H1 (cell line): ENCODE results near the gene PTGDS. TPM values are rescaled to one million over a fixed set of nuclear protein-coding genes. Genes with fewer than 3 reads are reported as not detected.

Source experiments
- CTCF ChIA-PET: fragments of 300-600 bp; sonication (Branson Sonifier 250); formaldehyde crosslinking; loops from one replicate; lab custom pipeline; 2021; ENCODE audit not compliant: partially characterized antibody; lab: Charles Lee
- POLR2A ChIA-PET: fragments of 300-600 bp; sonication (Branson Sonifier 250); formaldehyde crosslinking; loops from one replicate; lab custom pipeline; 2021; ENCODE audit warnings: inconsistent platforms; ENCODE audit not compliant: partially characterized antibody; lab: Charles Lee
- DNase-seq, 2 experiments: peaks; one replicate each; pipeline versions ENCODE4 v3.0.0 to v3.0.0-alpha.2; 2010 to 2022; ENCODE audit warnings: low spot score in 2 of 2, low read depth in 1 of 2, mixed read lengths in 1 of 2
- FAIRE-seq: peaks from 2 replicates; lab custom pipeline; 2011; peaks lifted over from hg19 to GRCh38; lab: Jason Lieb, UNC
- H2AFZ ChIP-seq: 2 replicates; pipeline ENCODE4 v1.8.1; 2012; ENCODE audit warnings: low read length, inconsistent platforms
- H2AK5ac ChIP-seq: 2 replicates; pipeline ENCODE4 v1.6.1; 2013; ENCODE audit warnings: low read depth, low read length
- H2BK120ac ChIP-seq: replicated peaks from 2 replicates; pipeline ENCODE3; 2013; ENCODE audit warnings: low read depth, low read length, inconsistent platforms
- H2BK12ac ChIP-seq: 2 replicates; pipeline ENCODE4 v1.6.1; 2013; ENCODE audit warnings: low read depth, low read length
- H2BK15ac ChIP-seq: 2 replicates; pipeline ENCODE4 v1.6.1; 2013; ENCODE audit warnings: low read length
- H2BK20ac ChIP-seq: 2 replicates; pipeline ENCODE4 v1.6.1; 2013; ENCODE audit warnings: low read length
- H2BK5ac ChIP-seq: 2 replicates; pipeline ENCODE4 v1.6.1; 2013; ENCODE audit warnings: low read depth, low read length
- H3K14ac ChIP-seq: 2 replicates; pipeline ENCODE4 v1.6.1; 2013; ENCODE audit warnings: inconsistent platforms; ENCODE audit not compliant: insufficient read length
- H3K18ac ChIP-seq: 2 replicates; pipeline ENCODE4 v1.6.1; 2013; ENCODE audit warnings: low read length; ENCODE audit errors: extremely low read depth
- H3K23ac ChIP-seq: 2 replicates; pipeline ENCODE4 v1.6.1; 2013; ENCODE audit warnings: inconsistent platforms; ENCODE audit not compliant: insufficient read length
- H3K23me2 ChIP-seq: 2 replicates; pipeline ENCODE4 v1.6.1; 2013; ENCODE audit warnings: low read depth, low read length
- H3K27ac ChIP-seq: 2 replicates; pipeline ENCODE4 v1.6.1; 2011; ENCODE audit warnings: low read depth, low read length, inconsistent platforms
- H3K27me3 ChIP-seq, 4 experiments: replicated peaks in 1 of 4; 1 replicate in 1 of 4; 2 replicates in 3 of 4; pipeline versions ENCODE4 v1.6.1 to v1.8.1; 2011 to 2013; ENCODE audit warnings: low read length in 3 of 4, mild to moderate bottlenecking in 3 of 4, inconsistent platforms in 2 of 4, mixed read lengths in 2 of 4, moderate library complexity in 1 of 4; ENCODE audit not compliant: control insufficient read depth in 3 of 4, insufficient read depth in 3 of 4; ENCODE audit errors: extremely low read depth in 1 of 4
- H3K36me3 ChIP-seq, 4 experiments: 2 replicates each; pipeline versions ENCODE4 v1.6.1 to v1.8.1; 2011 to 2013; ENCODE audit warnings: mild to moderate bottlenecking in 4 of 4, low read length in 3 of 4, moderate library complexity in 2 of 4, control low read depth in 1 of 4, inconsistent platforms in 1 of 4; ENCODE audit not compliant: insufficient read depth in 4 of 4, control insufficient read depth in 2 of 4
- H3K4ac ChIP-seq: replicated peaks from 2 replicates; pipeline ENCODE3; 2013; ENCODE audit warnings: low read length, low read depth, mixed read lengths, inconsistent platforms; ENCODE audit not compliant: insufficient read length
- H3K4me1 ChIP-seq, 4 experiments: replicated peaks in 1 of 4; 1 replicate in 1 of 4; 2 replicates in 3 of 4; pipeline versions ENCODE4 v1.6.1 to v1.8.1; 2011 to 2013; ENCODE audit warnings: low read length in 3 of 4, inconsistent platforms in 2 of 4, mixed read lengths in 1 of 4; ENCODE audit not compliant: insufficient read depth in 4 of 4, control insufficient read depth in 3 of 4
- H3K4me2 ChIP-seq, 2 experiments: 2 replicates each; pipeline versions ENCODE4 v1.6.1 to v1.8.1; 2011 to 2013; ENCODE audit warnings: low read depth in 2 of 2, low read length in 2 of 2, control low read depth in 1 of 2, inconsistent platforms in 1 of 2, mild to moderate bottlenecking in 1 of 2; ENCODE audit not compliant: insufficient read depth in 1 of 2
- H3K4me3 ChIP-seq, 4 experiments: fragments of 200-600, 300-600 bp in 1 of 4; sonication (generic), shearing (Covaris generic), sonication (Bioruptor Twin) in 1 of 4; 2 replicates each; pipeline versions ENCODE4 v1.5.1 to v1.8.1; 2011 to 2016; ENCODE audit warnings: low read length in 4 of 4, low read depth in 3 of 4, control low read depth in 2 of 4, inconsistent platforms in 2 of 4, mild to moderate bottlenecking in 2 of 4, mixed read lengths in 1 of 4, moderate library complexity in 1 of 4; ENCODE audit not compliant: insufficient read depth in 2 of 4; ENCODE audit errors: extremely low read depth in 1 of 4
- H3K56ac ChIP-seq: replicated peaks from 2 replicates; pipeline ENCODE3; 2013; ENCODE audit warnings: low read depth, mild to moderate bottlenecking, mixed read lengths, low read length, inconsistent platforms; ENCODE audit not compliant: insufficient read length
- H3K79me1 ChIP-seq: 2 replicates; pipeline ENCODE4 v1.6.1; 2013; ENCODE audit warnings: low read depth, low read length, control low read depth
- H3K79me2 ChIP-seq, 2 experiments: 2 replicates each; pipeline versions ENCODE4 v1.6.1 to v1.8.1; 2012 to 2013; ENCODE audit warnings: low read length in 2 of 2, mild to moderate bottlenecking in 2 of 2, inconsistent platforms in 1 of 2; ENCODE audit not compliant: insufficient read depth in 2 of 2, control insufficient read depth in 1 of 2
- H3K9ac ChIP-seq, 4 experiments: replicated peaks in 1 of 4; 1 replicate in 1 of 4; 2 replicates in 3 of 4; pipeline versions ENCODE4 v1.6.1 to v1.8.1; 2011 to 2013; ENCODE audit warnings: low read depth in 3 of 4, low read length in 3 of 4, control low read depth in 2 of 4, mild to moderate bottlenecking in 2 of 4, moderate library complexity in 2 of 4, inconsistent platforms in 1 of 4; ENCODE audit errors: extremely low read depth in 1 of 4
- H3K9me3 ChIP-seq, 2 experiments: 2 replicates each; pipeline versions ENCODE4 v1.6.1 to v1.8.1; 2012 to 2013; ENCODE audit warnings: mild to moderate bottlenecking in 2 of 2, moderate library complexity in 2 of 2, control low read depth in 1 of 2, inconsistent platforms in 1 of 2, low read depth in 1 of 2, low read length in 1 of 2, mixed read lengths in 1 of 2; ENCODE audit not compliant: insufficient read depth in 2 of 2
- H4K20me1 ChIP-seq, 2 experiments: replicated peaks in 1 of 2; 2 replicates each; pipeline versions ENCODE3 to v1.8.1; 2011 to 2013; ENCODE audit warnings: inconsistent platforms in 2 of 2, low read length in 2 of 2, mild to moderate bottlenecking in 1 of 2; ENCODE audit not compliant: insufficient read depth in 2 of 2, control insufficient read depth in 1 of 2
- H4K5ac ChIP-seq: 2 replicates; pipeline ENCODE4 v1.6.1; 2013; ENCODE audit warnings: low read length, low read depth, mixed read lengths, inconsistent platforms; ENCODE audit not compliant: insufficient read length
- H4K8ac ChIP-seq: 2 replicates; pipeline ENCODE4 v1.8.0; 2013; ENCODE audit warnings: mild to moderate bottlenecking, moderate library complexity, low read length, inconsistent platforms; ENCODE audit not compliant: insufficient read depth; ENCODE audit errors: extremely low read depth
- H4K91ac ChIP-seq: replicated peaks from 2 replicates; pipeline ENCODE3; 2013; ENCODE audit warnings: low read length, mixed read lengths, inconsistent platforms; ENCODE audit not compliant: insufficient read length
- BACH1 ChIP-seq: IDR thresholded peaks from 2 replicates; pipeline ENCODE4 v1.6.1; 2012; ENCODE audit warnings: low read length, improper control_type of control experiment
- FOSL1 ChIP-seq: IDR thresholded peaks from 2 replicates; pipeline ENCODE4 v1.6.1; 2011; ENCODE audit warnings: mild to moderate bottlenecking, low read depth, low read length, moderate library complexity; ENCODE audit not compliant: insufficient read depth
- GTF2F1 ChIP-seq: IDR thresholded peaks from 2 replicates; pipeline ENCODE4 v1.6.1; 2012; ENCODE audit warnings: low read depth, low read length, improper control_type of control experiment, borderline replicate concordance
- HDAC2 ChIP-seq, 2 experiments: fragments of 300-600 bp in 1 of 2; sonication (generic) in 1 of 2; IDR thresholded peaks; 2 replicates each; pipeline ENCODE4 v1.6.1; 2011 to 2012; ENCODE audit warnings: low read depth in 2 of 2, low read length in 2 of 2, mild to moderate bottlenecking in 2 of 2, moderate library complexity in 2 of 2, borderline replicate concordance in 1 of 2, inconsistent platforms in 1 of 2
- KDM4A ChIP-seq: IDR thresholded peaks from one replicate; pipeline ENCODE4 v1.7.1; 2012; ENCODE audit warnings: low read depth, mild to moderate bottlenecking, moderate library complexity, low read length, inconsistent platforms; ENCODE audit not compliant: severe bottlenecking
- PHF8 ChIP-seq: fragments of 200-600 bp; sonication (generic); conservative IDR thresholded peaks from 2 replicates; pipeline ENCODE4 v1.7.1; 2012; ENCODE audit warnings: low read depth, mild to moderate bottlenecking, inconsistent platforms, low read length, moderate library complexity
- RBBP5 ChIP-seq: IDR thresholded peaks from 2 replicates; pipeline ENCODE4 v1.7.1; 2012; ENCODE audit warnings: low read depth, mild to moderate bottlenecking, inconsistent platforms, low read length, moderate library complexity, borderline replicate concordance
- SIN3A ChIP-seq, 2 experiments: IDR thresholded peaks in 1 of 2; conservative IDR thresholded peaks in 1 of 2; 2 replicates each; pipeline ENCODE4 v1.6.1; 2011 to 2012; ENCODE audit warnings: low read length in 2 of 2, improper control_type of control experiment in 1 of 2, low read depth in 1 of 2, mild to moderate bottlenecking in 1 of 2
- SIX5 ChIP-seq: IDR thresholded peaks from 2 replicates; pipeline ENCODE4 v1.6.1; 2011; ENCODE audit warnings: mild to moderate bottlenecking, low read depth, low read length
- SP2 ChIP-seq: IDR thresholded peaks from 2 replicates; pipeline ENCODE4 v1.6.1; 2012; ENCODE audit warnings: mild to moderate bottlenecking, low read length, inconsistent platforms
- SP4 ChIP-seq: IDR thresholded peaks from 2 replicates; pipeline ENCODE4 v1.6.1; 2012; ENCODE audit warnings: low read length, inconsistent platforms
- SUZ12 ChIP-seq: fragments of 200-600 bp; sonication (generic); IDR thresholded peaks from 2 replicates; pipeline ENCODE4 v1.6.1; 2012; ENCODE audit warnings: mild to moderate bottlenecking, inconsistent platforms, low read length, moderate library complexity, mixed read lengths
- WGBS, 2 experiments: shearing (Covaris generic) in 1 of 2; methylation state at CpG; one replicate each; pipeline versions ENCODE4 v1.1.6 to v1.1.7; 2013 to 2015; ENCODE audit warnings: low lambda C conversion rate in 2 of 2, mixed read lengths in 2 of 2, inconsistent platforms in 1 of 2, low coverage in 1 of 2, missing lambda C conversion rate in 1 of 2; ENCODE audit not compliant: insufficient replicate concordance in 2 of 2, insufficient coverage in 1 of 2, insufficient read length in 1 of 2; ENCODE audit errors: extremely low coverage in 1 of 2, missing lambda C conversion rate in 1 of 2; 5-methylcytosine and 5-hydroxymethylcytosine counted together
- polyA plus RNA-seq, 7 experiments: library from polyadenylated mRNA; depleted of rRNA in 3 of 7; stranded (reverse) in 5 of 7; unstranded in 2 of 7; fragments of >200 nt in 5 of 7; fragments of 200-250 nt in 2 of 7; gene quantifications; 1 replicate in 5 of 7; 2 replicates in 1 of 7; 4 replicates in 1 of 7; pipeline versions ENCODE4 v1.2.1 to v1.2.3, GENCODE V29; 2011 to 2013; ENCODE audit warnings: missing spikeins in 2 of 7, mixed read lengths in 2 of 7
- total RNA-seq: library from RNA; stranded (reverse); fragmentation: NEBNext Ultra II Directional; extraction: Animal tissue kit (Norgen Biotek cat#: 25700); gene quantifications from 2 replicates; pipeline ENCODE4 v1.2.1, GENCODE V29; 2021

PTGDS gene
- total and polyA plus RNA-seq, 2 of the 8 experiments (the other 6 are each of a cell fraction or from before 2014, with no cell fraction given) = 1.7 to 2.3 TPM

DNA sequence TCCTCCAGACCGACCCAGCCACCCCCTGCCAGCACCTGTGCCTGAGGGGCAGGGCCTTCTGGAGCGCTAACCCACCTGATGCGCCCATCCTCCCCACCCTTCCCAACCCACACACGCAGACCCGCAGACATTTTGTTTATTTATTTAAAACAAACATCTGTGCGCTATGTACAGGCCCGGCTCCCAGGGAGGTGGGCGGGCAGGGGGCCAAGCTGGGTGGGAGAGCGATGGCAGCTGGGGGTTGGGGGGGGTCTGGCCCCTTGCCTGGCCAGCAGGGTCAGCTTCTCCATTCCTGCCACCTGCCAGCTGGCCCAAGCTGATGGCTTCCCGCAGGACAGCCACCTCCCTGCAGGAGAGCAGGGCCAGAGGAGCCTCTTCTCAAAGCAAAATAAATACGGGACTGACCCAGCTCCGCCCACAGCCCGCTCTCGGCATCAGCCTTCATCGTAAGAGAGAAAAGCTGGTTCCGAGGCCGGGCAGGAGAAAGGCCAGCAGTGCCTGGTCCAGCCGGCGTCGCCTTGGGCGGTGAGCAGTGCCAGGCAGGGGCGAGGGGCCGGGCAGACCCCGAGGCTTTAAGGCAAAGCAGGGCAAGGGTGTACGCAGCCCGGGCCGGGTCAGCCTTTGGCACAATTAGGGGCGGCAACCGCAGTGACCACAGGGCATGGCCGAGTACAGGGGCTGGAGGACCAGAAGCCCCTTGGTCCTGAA is 30.0 kb downstream of the PTGDS start:
- Histone ChIP-seq H2AK5ac (no peak overlapping the region), H3K9ac (no peak overlapping the region), H3K4me1 (no peaks in the 10 kb centered on the region; a peak in 1 of 7 replicates), H3K9me3 (peaks cover 0 to 10% of the 10 kb centered on the region in 2 experiments; a peak in 1 of 4 replicates), H3K23me2 (no peaks in the 10 kb centered on the region), H2BK15ac (no peak overlapping the region), H2BK12ac (no peak overlapping the region), H3K14ac (no peak overlapping the region), H3K4ac (no peak overlapping the region), H4K91ac (no peak overlapping the region), H3K23ac (no peak overlapping the region), H4K20me1 (no peaks in the 10 kb centered on the region), H3K79me1 (no peaks in the 10 kb centered on the region), H2BK5ac (no peak overlapping the region), H4K5ac (no peak overlapping the region), H3K18ac (no peak overlapping the region), H3K56ac (no peak overlapping the region), H3K4me2 (no peak overlapping the region), H2BK20ac (no peak overlapping the region), H3K4me3 (no peak overlapping the region), H2AFZ (no peak overlapping the region), H3K27me3 (no peaks in the 10 kb centered on the region), H3K27ac (no peak overlapping the region), H4K8ac (no peak overlapping the region; the same call in 1 of the 2 replicates), H2BK120ac (no peak overlapping the region), H3K79me2 (no peaks in the 10 kb centered on the region), H3K36me3 (no peaks in the 10 kb centered on the region)
- ChIA-PET CTCF (interaction anchor here (0.5 to 2.5 kb wide), 6 partner anchors 10 to 135 kb away, joined by 3 to 11 read pairs (median 3); partner anchors contain the start of gene PTGDS), POLR2A (no interaction called here)
- FAIRE-seq (no peak), DNase-seq (no peak)
- 92% methylated on average over 23 of the region's 30 CpGs; no CpG with 5 or more reads in 1 of the 2 experiments for WGBS, 2 experiments
- TF ChIP-seq BACH1 (no peak), KDM4A (no peak), PHF8 (no peak), SP2 (no peak), GTF2F1 (no peak), FOSL1 (no peak), HDAC2 (IDR thresholded peaks at IDR 0.05; ENCODE audit: borderline replicate concordance in 1 of 2, low read depth in 2 of 2, low read length in 2 of 2) (no peak), SP4 (no peak), RBBP5 (no peak), SUZ12 (no peak), SIN3A (conservative IDR thresholded peaks at IDR 0.05 in 1 of 2, IDR thresholded peaks at IDR 0.05 in 1 of 2; ENCODE audit: low read depth in 1 of 2, low read length in 2 of 2) (no peak), SIX5 (no peak)
